ENCODE results near the gene STK11. TPM values are rescaled to one million over a fixed set of nuclear protein-coding genes. Genes with fewer than 3 reads are reported as not detected.

STK11 gene
- total RNA-seq, 1 donor from 2014 or later = 104 TPM

- intact Hi-C loops (cut with DNase I) = no loop called here
Measured at GRCh38 chr19:1264801-1265614, 59.4 kb downstream of the STK11 start.

GRCh38 chr19:1265615-1266128 lies 60.1 kb downstream of the STK11 start:
- Histone ChIP-seq H3K4me1 (peaks cover 24 to 59% of the 10 kb centered on the region in 2 donors), H3K36me3 (peaks cover 0 to under 1% of the 10 kb centered on the region in 2 donors), H3K27me3 (no peaks in the 10 kb centered on the region), H3K27ac (peak overlapping the region; percentile 96 to 99), H3K4me3 (peak overlapping the region; percentile 46 to 71), H3K9me3 (no peaks in the 10 kb centered on the region)
- intact Hi-C loops (cut with DNase I) = loop anchor here (1.0 to 2.0 kb wide), 2 partner anchors 17 to 45 kb away; partner anchors contain the start of gene MIDN
- peak; percentile 76 to 95 for DNase-seq (ENCODE audit: low spot score in 2 of 2)
- TF ChIP-seq CTCF (IDR thresholded peaks at IDR 0.05) = no peak

More at GRCh38 chr19:1264801-1265614, 59.4 kb downstream of the STK11 start:
- H3K27me3 ChIP-seq = no peaks in the 10 kb centered on the region
- H3K36me3 ChIP-seq = no peaks in the 10 kb centered on the region
- H3K27ac ChIP-seq = peak overlapping the region; percentile 96 to 99
- peak in 1 of 2 donors; percentile 92 for DNase-seq (ENCODE audit: low spot score in 2 of 2)
- TF ChIP-seq CTCF (IDR thresholded peaks at IDR 0.05) = no peak
- peaks cover 27 to 59% of the 10 kb centered on the region in 2 donors for H3K4me1 ChIP-seq
- peak overlapping the region in 1 of 2 donors; percentile 71 for H3K4me3 ChIP-seq
- no peaks in the 10 kb centered on the region for H3K9me3 ChIP-seq

GRCh38 chr19:1266129-1266915 lies 60.7 kb downstream of the STK11 start:
- Histone ChIP-seq H3K4me1 (peaks cover 30 to 63% of the 10 kb centered on the region in 2 donors), H3K9me3 (no peaks in the 10 kb centered on the region), H3K27me3 (no peaks in the 10 kb centered on the region), H3K27ac (peak overlapping the region; percentile 96 to 99), H3K36me3 (peaks cover 6 to 7% of the 10 kb centered on the region in 2 donors), H3K4me3 (peak overlapping the region; percentile 46 to 71)
- peak in 1 of 2 donors; percentile 91 for DNase-seq (ENCODE audit: low spot score in 2 of 2)
- TF ChIP-seq CTCF (IDR thresholded peaks at IDR 0.05) = no peak
- intact Hi-C loops (cut with DNase I) = loop anchor here (1.0 to 2.0 kb wide), 2 partner anchors 18 to 46 kb away; partner anchors contain the start of gene MIDN

- TF ChIP-seq CTCF (IDR thresholded peaks at IDR 0.05) = peak; percentile 84 to 100 (median 86)
- peak overlapping the region; percentile 46 to 71 for H3K4me3 ChIP-seq
- intact Hi-C loops (cut with DNase I) = loop anchor here (1.0 to 2.0 kb wide), 3 partner anchors 19 to 46 kb away; partner anchors contain the start of gene MIDN
- H3K9me3 ChIP-seq = no peaks in the 10 kb centered on the region
- peak overlapping the region; percentile 96 to 99 for H3K27ac ChIP-seq
- peaks cover 37 to 63% of the 10 kb centered on the region in 2 donors for H3K4me1 ChIP-seq
- H3K36me3 ChIP-seq = peaks cover 13% of the 10 kb centered on the region in 2 donors
- no peaks in the 10 kb centered on the region for H3K27me3 ChIP-seq
- peak in 1 of 2 donors; percentile 83 for DNase-seq (ENCODE audit: low spot score in 2 of 2)
Measured at GRCh38 chr19:1266916-1267476, 61.4 kb downstream of the STK11 start.

All from ascending aorta (tissue), 2 donors.